Hepatocyte (in vitro differentiated cells): ENCODE data around the gene ARMC2. TPM values are rescaled to one million over a fixed set of nuclear protein-coding genes. Genes with fewer than 3 reads are reported as not detected.
"Not testable (repeated sequence)": the region's sequence is repeated elsewhere in the genome, so short reads cannot be mapped to it uniquely, and the experiment has no call there.

ENCODE experiments used
- DNase-seq: peaks from one replicate; pipeline ENCODE4 v3.0.0-alpha.2; 2016; ENCODE audit warnings: low spot score
- H2AFZ ChIP-seq: fragments of 200-600 bp; sonication (generic); 2 replicates; pipeline ENCODE4 v1.6.0; 2016; ENCODE audit warnings: antibody characterized with exemption, mild to moderate bottlenecking
- H3K27ac ChIP-seq: fragments of 200-600 bp; sonication (generic); 2 replicates; pipeline ENCODE4 v1.5.1; 2016; ENCODE audit warnings: mild to moderate bottlenecking
- H3K27me3 ChIP-seq: fragments of 200-600 bp; sonication (generic); 2 replicates; pipeline ENCODE4 v1.6.1; 2016
- H3K36me3 ChIP-seq: fragments of 200-600 bp; sonication (generic); replicated peaks from 2 replicates; pipeline ENCODE4 v1.5.1; 2016; ENCODE audit warnings: low read depth; ENCODE audit not compliant: insufficient read depth
- H3K4me1 ChIP-seq: fragments of 200-600 bp; sonication (generic); 2 replicates; pipeline ENCODE4 v1.5.1; 2016; ENCODE audit warnings: mild to moderate bottlenecking, moderate library complexity; ENCODE audit not compliant: insufficient read depth
- H3K4me2 ChIP-seq: fragments of 200-600 bp; sonication (generic); 2 replicates; pipeline ENCODE4 v1.6.0; 2016
- H3K4me3 ChIP-seq: fragments of 200-600 bp; sonication (generic); 2 replicates; pipeline ENCODE4 v1.5.1; 2016; ENCODE audit warnings: mild to moderate bottlenecking
- H3K79me2 ChIP-seq: fragments of 200-600 bp; sonication (generic); 2 replicates; pipeline ENCODE4 v1.6.0; 2017; ENCODE audit warnings: mild to moderate bottlenecking
- H3K9me2 ChIP-seq: fragments of 200-600 bp; sonication (generic); replicated peaks from 2 replicates; pipeline ENCODE4 v1.6.0; 2017; ENCODE audit warnings: mild to moderate bottlenecking; ENCODE audit not compliant: insufficient read depth
- H3K9me3 ChIP-seq: fragments of 200-600 bp; sonication (generic); 2 replicates; pipeline ENCODE4 v1.5.1; 2016; ENCODE audit warnings: low read depth, mild to moderate bottlenecking
- H4K20me1 ChIP-seq: fragments of 200-600 bp; sonication (generic); 2 replicates; pipeline ENCODE4 v1.6.0; 2016; ENCODE audit warnings: mild to moderate bottlenecking; ENCODE audit not compliant: insufficient read depth, poor library complexity, severe bottlenecking
- CTCF ChIP-seq: fragments of 200-600 bp; sonication (generic); IDR thresholded peaks from 2 replicates; pipeline ENCODE4 v1.5.1; 2016; ENCODE audit warnings: antibody characterized with exemption, mild to moderate bottlenecking; ENCODE audit not compliant: poor library complexity
- EZH2 ChIP-seq: fragments of 200-600 bp; sonication (generic); IDR thresholded peaks from 2 replicates; pipeline ENCODE4 v1.6.1; 2016; ENCODE audit warnings: antibody characterized with exemption, mild to moderate bottlenecking, borderline replicate concordance
- EZH2phosphoT487 ChIP-seq: fragments of 200-600 bp; sonication (generic); IDR thresholded peaks from one replicate; pipeline ENCODE4 v1.6.1; 2018; ENCODE audit warnings: antibody characterized with exemption, mild to moderate bottlenecking, low read depth, moderate library complexity; ENCODE audit not compliant: unreplicated experiment, severe bottlenecking
- WGBS: methylation state at CpG from one replicate; pipeline ENCODE4 v1.1.6; 2016; ENCODE audit warnings: low lambda C conversion rate; ENCODE audit errors: missing lambda C conversion rate; 5-methylcytosine and 5-hydroxymethylcytosine counted together
- polyA plus RNA-seq: library from polyadenylated mRNA; unstranded; fragments of >200 nt; fragmentation: Nextera tagmentation; extraction: Ambion mirVana; gene quantifications from 2 replicates; pipeline ENCODE4 v1.2.1, GENCODE V29; 2016
- total RNA-seq: library from RNA; depleted of rRNA; stranded (reverse); fragments of >200 nt; gene quantifications from 2 replicates; pipeline ENCODE4 v1.2.3, GENCODE V29; 2014

Gene ARMC2
- total and polyA plus RNA-seq, 2 experiments from 2014 or later, result 2.8 to 4.8 TPM

- H3K9me3 ChIP-seq, result no peaks in the 10 kb centered on the region
- H3K4me2 ChIP-seq, result no peak overlapping the region
- H3K4me1 ChIP-seq, result no peaks in the 10 kb centered on the region
- H3K27me3 ChIP-seq, result no peaks in the 10 kb centered on the region
- no peak overlapping the region for H2AFZ ChIP-seq
- H3K79me2 ChIP-seq, result no peaks in the 10 kb centered on the region
- H3K9me2 ChIP-seq, result no peaks in the 10 kb centered on the region
- no peak overlapping the region for H3K27ac ChIP-seq
- DNase-seq, result no peak
- H3K4me3 ChIP-seq, result no peak overlapping the region
- no peaks in the 10 kb centered on the region for H3K36me3 ChIP-seq
- H4K20me1 ChIP-seq, result no peaks in the 10 kb centered on the region
- 78% methylated on average over 3 of the region's 3 CpGs for WGBS
- TF ChIP-seq EZH2 (no peak), CTCF (no peak), EZH2phosphoT487 (no peak)
These were observed 40.3 kb upstream of the ARMC2 start for GRCh38 chr6:108807928-108808327.

DNA sequence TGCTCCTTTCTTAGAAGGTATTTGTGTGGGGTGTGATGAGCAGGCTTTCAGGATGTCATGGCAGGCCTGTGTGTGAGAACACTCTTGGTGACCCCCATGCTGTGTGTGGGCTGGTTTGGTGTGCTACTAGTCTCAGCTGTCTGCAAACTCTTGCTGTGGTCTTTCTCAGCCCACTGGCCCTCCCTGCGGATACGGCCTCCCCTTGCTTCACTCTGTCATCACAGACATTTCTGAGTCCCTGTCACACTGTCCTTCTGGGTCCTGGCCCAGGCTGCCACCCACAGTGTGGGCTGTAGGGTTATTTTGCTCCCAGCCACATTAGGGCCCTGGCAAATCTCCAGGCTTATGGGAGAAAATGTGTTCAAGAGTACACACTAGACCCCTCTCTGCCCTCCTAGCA is 39.0 kb upstream of the ARMC2 start:
- WGBS, result 89% methylated on average over 2 of the region's 2 CpGs
- no peak overlapping the region for H3K4me3 ChIP-seq
- TF ChIP-seq CTCF (no peak), EZH2 (no peak), EZH2phosphoT487 (no peak)
- H4K20me1 ChIP-seq, result no peaks in the 10 kb centered on the region
- H3K9me3 ChIP-seq, result no peaks in the 10 kb centered on the region
- no peaks in the 10 kb centered on the region for H3K79me2 ChIP-seq
- no peaks in the 10 kb centered on the region for H3K9me2 ChIP-seq
- H3K4me1 ChIP-seq, result no peaks in the 10 kb centered on the region
- H3K4me2 ChIP-seq, result no peak overlapping the region
- DNase-seq, result no peak
- no peaks in the 10 kb centered on the region for H3K27me3 ChIP-seq
- H2AFZ ChIP-seq, result no peak overlapping the region
- H3K27ac ChIP-seq, result no peak overlapping the region
- H3K36me3 ChIP-seq, result no peaks in the 10 kb centered on the region

DNA sequence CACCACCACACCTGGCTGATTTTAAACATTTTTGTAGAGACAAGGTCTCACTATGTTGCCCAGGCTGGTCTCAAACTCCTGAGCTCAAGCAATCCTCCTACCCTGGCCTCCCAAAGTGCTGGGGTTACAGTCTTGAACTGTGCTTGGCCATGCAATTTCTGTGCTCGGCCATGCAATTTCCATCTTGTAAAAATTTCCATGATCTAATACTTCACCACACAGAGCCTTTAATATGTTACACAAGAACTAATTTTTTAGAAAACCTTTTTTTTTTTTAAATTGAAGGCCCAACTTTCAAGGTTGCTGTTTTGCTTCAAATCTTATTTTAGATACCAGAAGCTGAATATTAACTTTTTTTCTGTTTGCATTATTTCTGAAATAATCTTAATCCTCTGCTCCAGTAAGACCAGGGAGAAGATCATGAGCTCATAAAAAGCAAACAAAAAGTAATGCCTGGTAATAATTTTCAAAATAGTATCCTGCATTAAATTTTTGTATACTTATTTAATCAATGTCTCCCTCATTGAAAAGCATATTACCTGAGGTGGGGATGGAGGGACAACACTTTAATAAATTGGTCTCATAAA is 38.1 kb upstream of the ARMC2 start:
- H3K9me2 ChIP-seq, result no peaks in the 10 kb centered on the region
- no peaks in the 10 kb centered on the region for H3K27me3 ChIP-seq
- no peak for DNase-seq
- WGBS, result 84% methylated on average over 1 of the region's 1 CpG
- no peak overlapping the region for H3K4me3 ChIP-seq
- H2AFZ ChIP-seq, result no peak overlapping the region
- no peaks in the 10 kb centered on the region for H3K9me3 ChIP-seq
- no peaks in the 10 kb centered on the region for H3K79me2 ChIP-seq
- TF ChIP-seq EZH2phosphoT487, result no peak
- H4K20me1 ChIP-seq, result no peaks in the 10 kb centered on the region
- H3K4me2 ChIP-seq, result no peak overlapping the region
- no peaks in the 10 kb centered on the region for H3K36me3 ChIP-seq
- H3K4me1 ChIP-seq, result no peaks in the 10 kb centered on the region
- H3K27ac ChIP-seq, result no peak overlapping the region

DNA sequence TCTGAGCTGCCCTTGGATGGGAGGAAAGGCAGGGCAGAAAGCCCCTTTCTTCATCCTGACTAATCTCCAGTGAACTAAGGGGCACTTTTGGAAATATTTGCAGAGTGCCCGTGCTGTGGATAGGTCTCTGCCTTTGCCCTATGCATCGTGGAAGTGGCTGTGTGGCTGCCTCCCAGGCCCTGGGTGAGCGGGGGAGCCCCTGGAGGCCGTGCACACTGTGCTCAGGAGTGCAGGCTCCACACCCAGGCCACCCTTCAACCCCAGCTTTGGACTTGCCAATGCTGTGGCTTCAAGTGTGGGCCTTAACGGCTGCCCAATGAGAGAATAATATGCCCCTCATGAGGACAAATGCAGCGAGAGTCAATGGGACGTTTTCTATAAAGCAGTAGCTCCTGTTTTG is 36.7 kb upstream of the ARMC2 start:
- DNase-seq, result no peak
- Histone ChIP-seq H4K20me1 (no peaks in the 10 kb centered on the region), H3K27me3 (no peaks in the 10 kb centered on the region), H3K4me3 (no peak overlapping the region), H3K36me3 (no peaks in the 10 kb centered on the region), H3K4me2 (no peak overlapping the region), H3K9me3 (no peaks in the 10 kb centered on the region), H3K4me1 (no peaks in the 10 kb centered on the region), H3K79me2 (no peaks in the 10 kb centered on the region), H3K9me2 (no peaks in the 10 kb centered on the region), H2AFZ (no peak overlapping the region), H3K27ac (no peak overlapping the region)
- WGBS, result 78% methylated on average over 7 of the region's 7 CpGs
- TF ChIP-seq CTCF (no peak), EZH2phosphoT487 (no peak), EZH2 (no peak)

DNA sequence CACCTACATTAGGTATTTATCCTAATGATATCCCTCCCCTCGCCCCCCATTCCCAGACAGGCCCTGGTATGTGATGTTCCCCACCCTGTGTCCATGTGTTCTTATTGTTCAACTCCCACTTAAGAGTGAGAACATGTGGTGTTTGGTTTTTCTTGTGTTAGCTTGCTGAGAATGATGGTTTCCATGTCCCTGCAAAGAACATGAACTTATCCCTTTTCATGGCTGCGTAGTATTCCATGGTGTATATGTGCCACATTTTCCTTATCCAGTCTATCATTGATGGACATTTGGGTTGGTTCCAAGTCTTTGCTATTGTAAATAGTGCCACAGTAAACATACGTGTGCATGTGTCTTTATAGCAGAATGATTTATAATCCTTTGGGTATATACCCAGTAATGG is 35.0 kb upstream of the ARMC2 start:
- not testable (repeated sequence) for H3K27ac ChIP-seq, H3K4me3 ChIP-seq, H3K9me3 ChIP-seq, H2AFZ ChIP-seq, H3K4me2 ChIP-seq, DNase-seq, H3K9me2 ChIP-seq, H3K79me2 ChIP-seq, H3K27me3 ChIP-seq, H3K4me1 ChIP-seq, H4K20me1 ChIP-seq, H3K36me3 ChIP-seq
- 89% methylated on average over 3 of the region's 3 CpGs for WGBS

DNA sequence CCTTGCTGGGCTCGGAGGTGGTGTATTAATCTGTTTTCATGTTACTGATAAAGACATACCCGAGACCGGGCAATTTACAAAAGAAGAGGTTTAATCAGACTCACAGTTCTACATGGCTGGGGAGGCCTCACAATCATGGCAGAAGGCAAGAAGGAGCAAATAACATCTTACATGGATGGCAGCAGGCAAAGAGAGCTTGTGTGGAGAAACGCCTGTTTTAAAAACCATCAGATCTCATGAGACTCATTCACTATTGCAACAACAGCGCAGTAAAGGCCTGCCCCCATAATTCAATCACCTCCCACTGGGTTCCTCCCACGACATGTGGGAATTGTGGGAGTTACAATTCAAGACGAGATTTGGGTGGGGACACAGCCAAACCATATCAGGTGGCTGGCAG is 30.9 kb upstream of the ARMC2 start:
- not testable (repeated sequence) for H4K20me1 ChIP-seq, H3K4me2 ChIP-seq, H3K4me3 ChIP-seq, H3K79me2 ChIP-seq, H3K27me3 ChIP-seq, H2AFZ ChIP-seq, H3K4me1 ChIP-seq, H3K27ac ChIP-seq, DNase-seq, H3K9me3 ChIP-seq, H3K9me2 ChIP-seq, H3K36me3 ChIP-seq
- WGBS, result 90% methylated on average over 7 of the region's 7 CpGs
